HEK293T (cell line): ENCODE results near the gene LRMDA.

ENCODE experiments used
- ARNT ChIP-seq: fragments of 450-650 bp; IDR thresholded peaks from 2 replicates; pipeline ENCODE4 v1.6.1; 2017; ENCODE audit warnings: mild to moderate bottlenecking
- BHLHE40 ChIP-seq: fragments of 450-650 bp; IDR thresholded peaks from 2 replicates; pipeline ENCODE4 v1.6.1; 2016; ENCODE audit warnings: mild to moderate bottlenecking, moderate library complexity, borderline replicate concordance
- ELF4 ChIP-seq: fragments of 450-650 bp; IDR thresholded peaks from 2 replicates; pipeline ENCODE4 v1.6.1; 2017; ENCODE audit warnings: antibody characterized with exemption
- FOXK2 ChIP-seq: fragments of 450-650 bp; IDR thresholded peaks from 2 replicates; pipeline ENCODE4 v1.6.1; 2016; ENCODE audit warnings: mild to moderate bottlenecking
- FOXM1 ChIP-seq: fragments of 450-650 bp; IDR thresholded peaks from 2 replicates; pipeline ENCODE4 v1.6.1; 2017; ENCODE audit warnings: mild to moderate bottlenecking, borderline replicate concordance
- HDGF ChIP-seq: fragments of 450-650 bp; IDR thresholded peaks from 2 replicates; pipeline ENCODE4 v1.6.1; 2017; ENCODE audit warnings: antibody characterized with exemption, borderline replicate concordance
- L3MBTL2 ChIP-seq: fragments of 450-650 bp; conservative IDR thresholded peaks from 2 replicates; pipeline ENCODE4 v1.6.1; 2016; ENCODE audit warnings: mild to moderate bottlenecking
- NFRKB ChIP-seq: fragments of 450-650 bp; IDR thresholded peaks from 2 replicates; pipeline ENCODE4 v1.6.1; 2016; ENCODE audit warnings: mild to moderate bottlenecking, moderate library complexity
- PKNOX1 ChIP-seq: fragments of 450-650 bp; IDR thresholded peaks from 2 replicates; pipeline ENCODE4 v1.6.1; 2016
- SP1 ChIP-seq: fragments of 450-650 bp; IDR thresholded peaks from 2 replicates; pipeline ENCODE4 v1.6.1; 2017
- SUZ12 ChIP-seq: fragments of 450-650 bp; IDR thresholded peaks from 2 replicates; pipeline ENCODE4 v1.6.1; 2016; ENCODE audit warnings: mild to moderate bottlenecking
- TARDBP ChIP-seq: fragments of 450-650 bp; IDR thresholded peaks from 2 replicates; pipeline ENCODE4 v1.6.1; 2016
- ZNF384 ChIP-seq: fragments of 450-650 bp; IDR thresholded peaks from 2 replicates; pipeline ENCODE4 v1.6.1; 2016

GRCh38 chr10:75408911-75409885, 22.2 kb upstream of the LRMDA start:
- TF ChIP-seq SP1 = no peak
- TF ChIP-seq ZNF384 = no peak
- TF ChIP-seq NFRKB = no peak
- no peak for TF ChIP-seq TARDBP
- no peak for TF ChIP-seq SUZ12
- no peak for TF ChIP-seq PKNOX1
- TF ChIP-seq ELF4 = no peak
- TF ChIP-seq FOXK2 = no peak
- TF ChIP-seq BHLHE40 = no peak
- TF ChIP-seq FOXM1 = no peak
- TF ChIP-seq HDGF = no peak
- TF ChIP-seq ARNT = no peak
- TF ChIP-seq L3MBTL2 = peak; percentile 5
